HEK293 (cell line): ENCODE results near the gene ADIPOR1.

Experiments
- CTCF ChIA-PET: fragments of 350-600 bp; formaldehyde crosslinking; extraction: SDS; loops from one replicate; lab custom pipeline; 2021; ENCODE audit warnings: antibody characterized with exemption; lab: Yijun Ruan, JAX
- POLR2A ChIA-PET: fragments of 300-600 bp; formaldehyde crosslinking; extraction: SDS; loops from one replicate; lab custom pipeline; 2020; ENCODE audit warnings: antibody characterized with exemption, inconsistent platforms; lab: Yijun Ruan, JAX
- H3K27ac ChIP-seq: fragments of 200-500 bp; sonication (Bioruptor generic); 2 replicates; pipeline ENCODE4 v1.5.1; 2014; ENCODE audit warnings: low read depth, low read length, control low read depth, inconsistent platforms; ENCODE audit errors: extremely low read depth
- H3K36me3 ChIP-seq, 2 experiments: fragments of 200-500 bp in 1 of 2; sonication (Bioruptor generic) in 1 of 2; 1 replicate in 1 of 2; 2 replicates in 1 of 2; pipeline ENCODE4 v1.5.1; 2014 to 2017; ENCODE audit warnings: inconsistent platforms in 2 of 2, low read length in 2 of 2; ENCODE audit not compliant: control insufficient read depth in 2 of 2, insufficient read depth in 1 of 2
- H3K4me1 ChIP-seq: fragments of 200-500 bp; sonication (Bioruptor generic); 2 replicates; pipeline ENCODE4 v1.5.1; 2014; ENCODE audit warnings: mild to moderate bottlenecking, low read length, inconsistent platforms; ENCODE audit not compliant: control insufficient read depth, insufficient read depth
- H3K4me3 ChIP-seq: 2 replicates; pipeline ENCODE4 v1.5.1; 2011; ENCODE audit warnings: low read depth, mild to moderate bottlenecking, control low read depth, low read length, moderate library complexity
- H3K9me3 ChIP-seq: fragments of 200-500 bp; sonication (Bioruptor generic); 2 replicates; pipeline ENCODE4 v1.5.1; 2014; ENCODE audit warnings: low read depth, low read length, inconsistent platforms; ENCODE audit not compliant: control insufficient read depth, insufficient read depth
- EGR2 ChIP-seq: fragments of 450-650 bp; formaldehyde crosslinking; IDR thresholded peaks from 2 replicates; pipeline ENCODE4 v1.5.1; 2016; ENCODE audit warnings: low read depth, missing biosample characterization, missing genetic modification characterization
- KLF1 ChIP-seq: fragments of 450-650 bp; formaldehyde crosslinking; IDR thresholded peaks from 2 replicates; pipeline ENCODE4 v1.5.1; 2016; ENCODE audit warnings: missing biosample characterization, missing genetic modification characterization
- PBX3 ChIP-seq: sonication (generic); formaldehyde crosslinking; IDR thresholded peaks from 2 replicates; pipeline ENCODE4 v1.8.1; 2022; ENCODE audit warnings: mild to moderate bottlenecking, moderate library complexity, missing genetic modification reagents
- SCRT1 ChIP-seq: fragments of 450-650 bp; formaldehyde crosslinking; IDR thresholded peaks from 2 replicates; pipeline ENCODE4 v1.5.1; 2016; ENCODE audit warnings: missing biosample characterization, missing genetic modification characterization, borderline replicate concordance
- SP2 ChIP-seq: fragments of 450-650 bp; formaldehyde crosslinking; IDR thresholded peaks from 2 replicates; pipeline ENCODE4 v1.5.1; 2016; ENCODE audit warnings: missing biosample characterization, missing genetic modification characterization
- TRIM28 ChIP-seq: IDR thresholded peaks from 2 replicates; pipeline ENCODE4 v1.6.1; 2011; ENCODE audit warnings: low read length, control low read depth, borderline replicate concordance
- WT1 ChIP-seq: fragments of 450-650 bp; formaldehyde crosslinking; IDR thresholded peaks from 2 replicates; pipeline ENCODE4 v1.5.1; 2016; ENCODE audit warnings: missing biosample characterization, missing genetic modification characterization
- ZBTB11 ChIP-seq: fragments of 450-650 bp; formaldehyde crosslinking; conservative IDR thresholded peaks from 2 replicates; pipeline ENCODE4 v1.5.1; 2016; ENCODE audit warnings: low read depth, missing biosample characterization, missing genetic modification characterization
- ZBTB48 ChIP-seq: fragments of 450-650 bp; formaldehyde crosslinking; IDR thresholded peaks from 2 replicates; pipeline ENCODE4 v1.5.1; 2016; ENCODE audit warnings: missing biosample characterization, missing genetic modification characterization
- ZNF148 ChIP-seq: fragments of 450-650 bp; formaldehyde crosslinking; IDR thresholded peaks from 2 replicates; pipeline ENCODE4 v1.5.0; 2017; ENCODE audit warnings: missing biosample characterization, missing genetic modification characterization, borderline replicate concordance
- ZNF155 ChIP-seq: fragments of 450-650 bp; formaldehyde crosslinking; IDR thresholded peaks from 2 replicates; pipeline ENCODE4 v1.5.1; 2016; ENCODE audit warnings: missing biosample characterization, missing genetic modification characterization
- ZNF18 ChIP-seq: fragments of 450-650 bp; formaldehyde crosslinking; IDR thresholded peaks from 2 replicates; pipeline ENCODE4 v1.5.1; 2016; ENCODE audit warnings: missing biosample characterization, missing genetic modification characterization
- ZNF518A ChIP-seq: fragments of 450-650 bp; formaldehyde crosslinking; conservative IDR thresholded peaks from 2 replicates; pipeline ENCODE4 v1.5.1; 2016; ENCODE audit warnings: low read depth, missing biosample characterization, missing genetic modification characterization
- ZNF548 ChIP-seq: fragments of 450-650 bp; formaldehyde crosslinking; IDR thresholded peaks from 2 replicates; pipeline ENCODE4 v1.5.1; 2016; ENCODE audit warnings: missing biosample characterization, missing genetic modification characterization
- ZNF596 ChIP-seq: fragments of 450-650 bp; IDR thresholded peaks from 2 replicates; pipeline ENCODE4 v1.5.0; 2018; ENCODE audit warnings: missing biosample characterization, mild to moderate bottlenecking, missing genetic modification characterization, moderate library complexity
- ZNF645 ChIP-seq: fragments of 450-650 bp; formaldehyde crosslinking; IDR thresholded peaks from 2 replicates; pipeline ENCODE4; 2016; ENCODE audit warnings: missing biosample characterization, missing genetic modification characterization
- ZNF670 ChIP-seq: fragments of 450-650 bp; formaldehyde crosslinking; IDR thresholded peaks from 2 replicates; pipeline ENCODE4 v1.5.1; 2016; ENCODE audit warnings: missing biosample characterization, missing genetic modification characterization, low read depth

The ADIPOR1 gene

GRCh38 chr1:202909494-202909893 is 48.6 kb downstream of the ADIPOR1 start:
- no peak overlapping the region for H3K4me3 ChIP-seq
- no peaks in the 10 kb centered on the region for H3K9me3 ChIP-seq
- no peak for TF ChIP-seq ZBTB11 (tag by site-specific recombination)
- no peak for TF ChIP-seq ZNF596
- no peak for TF ChIP-seq KLF1 (tag by site-specific recombination)
- TF ChIP-seq ZNF18 (tag by site-specific recombination): no peak
- TF ChIP-seq TRIM28: no peak
- TF ChIP-seq ZNF548: no peak
- no peak for TF ChIP-seq ZNF670 (tag by site-specific recombination)
- no peak for TF ChIP-seq ZNF155
- TF ChIP-seq SCRT1: no peak
- TF ChIP-seq PBX3: no peak
- no peak for TF ChIP-seq ZNF645 (tag by site-specific recombination)
- ChIA-PET CTCF (no interaction called here), POLR2A (no interaction called here)
- no peak overlapping the region for H3K27ac ChIP-seq
- peaks cover 10 to 82% of the 10 kb centered on the region in 2 experiments for H3K36me3 ChIP-seq
- no peaks in the 10 kb centered on the region for H3K4me1 ChIP-seq

GRCh38 chr1:202908998-202909397 is 49.1 kb downstream of the ADIPOR1 start:
- H3K9me3 ChIP-seq: no peaks in the 10 kb centered on the region
- H3K4me1 ChIP-seq: no peaks in the 10 kb centered on the region
- no peak overlapping the region for H3K4me3 ChIP-seq
- ChIA-PET CTCF (no interaction called here), POLR2A (no interaction called here)
- peaks cover 8 to 79% of the 10 kb centered on the region in 2 experiments for H3K36me3 ChIP-seq
- H3K27ac ChIP-seq: no peak overlapping the region
- TF ChIP-seq ZNF518A (tag by site-specific recombination) (no peak), ZNF148 (tag by site-specific recombination) (no peak), ZNF645 (tag by site-specific recombination) (no peak), ZBTB48 (tag by site-specific recombination) (no peak), SP2 (tag by site-specific recombination) (no peak), EGR2 (tag by site-specific recombination) (no peak), WT1 (tag by site-specific recombination) (no peak)
